Right lobe of liver (tissue), 4 donors: ENCODE results near the gene APOBR.
"Not testable (repeated sequence)": the region's sequence is repeated elsewhere in the genome, so short reads cannot be mapped to it uniquely, and the experiment has no call there.

Experiments
- POLR2A ChIP-seq: fragments of 450-650 bp; IDR thresholded peaks from one replicate; pipeline ENCODE4 v1.6.1; 2017; ENCODE audit warnings: antibody characterized with exemption, mild to moderate bottlenecking
- TF ChIP-seq, protein P1 (sequence below), 4 donors: fragments of 200-600 bp in 3 of 4; fragments of 450-650 bp in 1 of 4; IDR thresholded peaks; one replicate each; pipeline versions ENCODE4 v1.5.1 to v1.8.0; 2016 to 2022; ENCODE audit warnings: antibody characterized with exemption in 4 of 4, mild to moderate bottlenecking in 2 of 4
- donor health status: DM: no; HTN: no; CAD: no.
- donor health status: DM: no; HTN: no; CAD: no.
- donor health status: DM: no; HTN: yes; CAD: no.

DNA sequence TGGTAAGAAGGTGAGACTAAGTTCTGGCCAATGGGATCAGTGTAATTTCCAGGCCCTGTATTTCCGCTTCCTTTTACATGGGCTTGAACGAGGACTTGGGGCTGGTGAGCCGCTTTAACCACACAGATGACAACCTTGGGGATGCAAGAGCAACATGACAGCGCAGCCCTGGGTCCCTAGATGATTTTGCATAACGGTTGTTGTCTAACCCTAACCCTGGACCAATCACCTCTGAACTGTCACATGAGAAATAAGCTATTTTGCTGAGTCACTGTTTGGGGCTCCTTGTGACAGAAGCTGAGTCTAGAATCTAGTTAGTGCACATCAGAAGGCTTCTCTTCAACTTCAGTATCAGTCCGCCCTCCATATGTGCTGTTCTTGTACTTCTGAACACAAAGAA is 47.4 kb upstream of the APOBR start:
- TF ChIP-seq, protein P1, sequence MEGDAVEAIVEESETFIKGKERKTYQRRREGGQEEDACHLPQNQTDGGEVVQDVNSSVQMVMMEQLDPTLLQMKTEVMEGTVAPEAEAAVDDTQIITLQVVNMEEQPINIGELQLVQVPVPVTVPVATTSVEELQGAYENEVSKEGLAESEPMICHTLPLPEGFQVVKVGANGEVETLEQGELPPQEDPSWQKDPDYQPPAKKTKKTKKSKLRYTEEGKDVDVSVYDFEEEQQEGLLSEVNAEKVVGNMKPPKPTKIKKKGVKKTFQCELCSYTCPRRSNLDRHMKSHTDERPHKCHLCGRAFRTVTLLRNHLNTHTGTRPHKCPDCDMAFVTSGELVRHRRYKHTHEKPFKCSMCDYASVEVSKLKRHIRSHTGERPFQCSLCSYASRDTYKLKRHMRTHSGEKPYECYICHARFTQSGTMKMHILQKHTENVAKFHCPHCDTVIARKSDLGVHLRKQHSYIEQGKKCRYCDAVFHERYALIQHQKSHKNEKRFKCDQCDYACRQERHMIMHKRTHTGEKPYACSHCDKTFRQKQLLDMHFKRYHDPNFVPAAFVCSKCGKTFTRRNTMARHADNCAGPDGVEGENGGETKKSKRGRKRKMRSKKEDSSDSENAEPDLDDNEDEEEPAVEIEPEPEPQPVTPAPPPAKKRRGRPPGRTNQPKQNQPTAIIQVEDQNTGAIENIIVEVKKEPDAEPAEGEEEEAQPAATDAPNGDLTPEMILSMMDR (IDR thresholded peaks at IDR 0.05), result not testable (repeated sequence)
- TF ChIP-seq POLR2A, result not testable (repeated sequence)
